SK-N-SH treated with all-trans-retinoic acid at 6 μM for 48 hours (cell line): ENCODE measurements around the gene KIF17.

ENCODE experiments used
- ATAC-seq: fragments of 200-7000 bp; cut with Tn5 transposase; 3 replicates; pipeline ENCODE4 v1.9.1; 2020; ENCODE audit warnings: mild to moderate bottlenecking, moderate library complexity
- ARNTL ChIP-seq: fragments of 450-650 bp; formaldehyde crosslinking; IDR thresholded peaks from 2 replicates; pipeline ENCODE4 v1.5.0; 2020; ENCODE audit warnings: low read depth, mild to moderate bottlenecking, moderate library complexity, borderline replicate concordance
- BACH2 ChIP-seq: fragments of 250-450 bp; sonication (Bioruptor Pico); IDR thresholded peaks from 2 replicates; pipeline ENCODE4 v1.9.0; 2021; ENCODE audit warnings: mild to moderate bottlenecking, borderline replicate concordance
- CSDC2 ChIP-seq: fragments of 250-450 bp; sonication (Bioruptor Pico); IDR thresholded peaks from 2 replicates; pipeline ENCODE4 v1.5.0; 2020; ENCODE audit warnings: mild to moderate bottlenecking, moderate library complexity
- CSRNP3 ChIP-seq: fragments of 250-450 bp; sonication (Bioruptor Pico); IDR thresholded peaks from 2 replicates; pipeline ENCODE4 v1.5.1; 2021; ENCODE audit warnings: mild to moderate bottlenecking, moderate library complexity
- ESRRG ChIP-seq: fragments of 250-450 bp; sonication (Bioruptor Pico); IDR thresholded peaks from 2 replicates; pipeline ENCODE4 v1.6.1; 2021; ENCODE audit warnings: mild to moderate bottlenecking
- GLIS3 ChIP-seq: fragments of 250-450 bp; sonication (Bioruptor Pico); IDR thresholded peaks from 2 replicates; pipeline ENCODE4 v1.5.0; 2020; ENCODE audit warnings: mild to moderate bottlenecking, moderate library complexity
- ISL1 ChIP-seq: fragments of 250-450 bp; sonication (Bioruptor Pico); IDR thresholded peaks from 2 replicates; pipeline ENCODE4 v2.1.2; 2022; ENCODE audit warnings: mild to moderate bottlenecking, moderate library complexity
- OSR1 ChIP-seq: fragments of 250-450 bp; sonication (Bioruptor Pico); IDR thresholded peaks from 2 replicates; pipeline ENCODE4 v1.8.0; 2022; ENCODE audit warnings: moderate library complexity, mild to moderate bottlenecking, inconsistent platforms
- PATZ1 ChIP-seq: fragments of 250-450 bp; sonication (Bioruptor Pico); IDR thresholded peaks from 2 replicates; pipeline ENCODE4 v1.8.0; 2020; ENCODE audit warnings: mild to moderate bottlenecking, moderate library complexity, borderline replicate concordance
- RARB ChIP-seq: fragments of 250-450 bp; sonication (Bioruptor Pico); IDR thresholded peaks from 2 replicates; pipeline ENCODE4 v1.8.0; 2021; ENCODE audit warnings: mild to moderate bottlenecking, moderate library complexity
- SNAI2 ChIP-seq: fragments of 250-450 bp; sonication (Bioruptor Pico); IDR thresholded peaks from 2 replicates; pipeline ENCODE4 v1.5.0; 2020; ENCODE audit warnings: mild to moderate bottlenecking, moderate library complexity
- TCF4 ChIP-seq: fragments of 250-450 bp; sonication (Bioruptor Pico); IDR thresholded peaks from 2 replicates; pipeline ENCODE4 v1.8.0; 2021; ENCODE audit warnings: mild to moderate bottlenecking, moderate library complexity, borderline replicate concordance
- TOX ChIP-seq: fragments of 250-450 bp; sonication (Bioruptor Pico); IDR thresholded peaks from 2 replicates; pipeline ENCODE4 v1.8.0; 2021; ENCODE audit warnings: mild to moderate bottlenecking, moderate library complexity, borderline replicate concordance
- TSHZ2 ChIP-seq: fragments of 250-450 bp; sonication (Bioruptor Pico); IDR thresholded peaks from 2 replicates; pipeline ENCODE4 v1.5.0; 2020; ENCODE audit warnings: mild to moderate bottlenecking, moderate library complexity
- ZC3H10 ChIP-seq: fragments of 250-450 bp; sonication (Bioruptor Pico); IDR thresholded peaks from 2 replicates; pipeline ENCODE4 v1.5.1; 2021; ENCODE audit warnings: mild to moderate bottlenecking, moderate library complexity
- ZFP3 ChIP-seq: fragments of 250-450 bp; sonication (Bioruptor Pico); IDR thresholded peaks from 2 replicates; pipeline ENCODE4 v1.5.0; 2020; ENCODE audit warnings: mild to moderate bottlenecking, moderate library complexity
- ZFP30 ChIP-seq: fragments of 450-650 bp; formaldehyde crosslinking; IDR thresholded peaks from 2 replicates; pipeline ENCODE4 v1.5.0; 2022; ENCODE audit warnings: mild to moderate bottlenecking, moderate library complexity
- ZNF565 ChIP-seq: fragments of 450-650 bp; formaldehyde crosslinking; conservative IDR thresholded peaks from 2 replicates; pipeline ENCODE4 v1.5.0; 2020; ENCODE audit warnings: low read depth, mild to moderate bottlenecking, moderate library complexity
- ZNF70 ChIP-seq: fragments of 450-650 bp; formaldehyde crosslinking; IDR thresholded peaks from 2 replicates; pipeline ENCODE4 v1.5.0; 2020; ENCODE audit warnings: mild to moderate bottlenecking, moderate library complexity
- ZNF8 ChIP-seq: fragments of 450-650 bp; formaldehyde crosslinking; IDR thresholded peaks from 2 replicates; pipeline ENCODE4 v1.5.0; 2020; ENCODE audit warnings: mild to moderate bottlenecking, moderate library complexity
- TF ChIP-seq, protein P1 (sequence below): fragments of 250-450 bp; sonication (Bioruptor Pico); IDR thresholded peaks from 2 replicates; pipeline ENCODE4 v1.8.0; 2021; ENCODE audit warnings: low read depth, mild to moderate bottlenecking, moderate library complexity, borderline replicate concordance
- TF ChIP-seq, protein P2 (sequence below): fragments of 250-450 bp; sonication (Bioruptor Pico); IDR thresholded peaks from 2 replicates; pipeline ENCODE4 v1.5.1; 2020; ENCODE audit warnings: low read depth, mild to moderate bottlenecking, moderate library complexity

KIF17 gene

GRCh38 chr1:20663969-20664715 lies 53.7 kb downstream of the KIF17 start:
- ATAC-seq = no peak
- no peak for TF ChIP-seq ARNTL (CRISPR knock-in tag)
- TF ChIP-seq CSDC2 (CRISPR knock-in tag) = no peak
- TF ChIP-seq ZC3H10 (CRISPR knock-in tag) = no peak
- TF ChIP-seq, protein P1, sequence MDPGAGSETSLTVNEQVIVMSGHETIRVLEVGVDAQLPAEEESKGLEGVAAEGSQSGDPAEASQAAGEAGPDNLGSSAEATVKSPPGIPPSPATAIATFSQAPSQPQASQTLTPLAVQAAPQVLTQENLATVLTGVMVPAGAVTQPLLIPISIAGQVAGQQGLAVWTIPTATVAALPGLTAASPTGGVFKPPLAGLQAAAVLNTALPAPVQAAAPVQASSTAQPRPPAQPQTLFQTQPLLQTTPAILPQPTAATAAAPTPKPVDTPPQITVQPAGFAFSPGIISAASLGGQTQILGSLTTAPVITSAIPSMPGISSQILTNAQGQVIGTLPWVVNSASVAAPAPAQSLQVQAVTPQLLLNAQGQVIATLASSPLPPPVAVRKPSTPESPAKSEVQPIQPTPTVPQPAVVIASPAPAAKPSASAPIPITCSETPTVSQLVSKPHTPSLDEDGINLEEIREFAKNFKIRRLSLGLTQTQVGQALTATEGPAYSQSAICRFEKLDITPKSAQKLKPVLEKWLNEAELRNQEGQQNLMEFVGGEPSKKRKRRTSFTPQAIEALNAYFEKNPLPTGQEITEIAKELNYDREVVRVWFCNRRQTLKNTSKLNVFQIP (CRISPR knock-in tag) = no peak
- TF ChIP-seq ZNF8 = no peak
- no peak for TF ChIP-seq ISL1
- TF ChIP-seq RARB (CRISPR knock-in tag) = no peak
- TF ChIP-seq ZNF565 (CRISPR knock-in tag) = no peak

- TF ChIP-seq ZNF70 (CRISPR knock-in tag) = no peak
- TF ChIP-seq, protein P2, sequence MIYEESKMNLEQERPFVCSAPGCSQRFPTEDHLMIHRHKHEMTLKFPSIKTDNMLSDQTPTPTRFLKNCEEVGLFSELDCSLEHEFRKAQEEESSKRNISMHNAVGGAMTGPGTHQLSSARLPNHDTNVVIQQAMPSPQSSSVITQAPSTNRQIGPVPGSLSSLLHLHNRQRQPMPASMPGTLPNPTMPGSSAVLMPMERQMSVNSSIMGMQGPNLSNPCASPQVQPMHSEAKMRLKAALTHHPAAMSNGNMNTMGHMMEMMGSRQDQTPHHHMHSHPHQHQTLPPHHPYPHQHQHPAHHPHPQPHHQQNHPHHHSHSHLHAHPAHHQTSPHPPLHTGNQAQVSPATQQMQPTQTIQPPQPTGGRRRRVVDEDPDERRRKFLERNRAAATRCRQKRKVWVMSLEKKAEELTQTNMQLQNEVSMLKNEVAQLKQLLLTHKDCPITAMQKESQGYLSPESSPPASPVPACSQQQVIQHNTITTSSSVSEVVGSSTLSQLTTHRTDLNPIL (CRISPR knock-in tag) = no peak
- TF ChIP-seq ESRRG (CRISPR knock-in tag) = no peak
- TF ChIP-seq, protein P1 (CRISPR knock-in tag) = no peak
- TF ChIP-seq ZNF8 = no peak
- no peak for TF ChIP-seq ISL1
- no peak for TF ChIP-seq GLIS3
- TF ChIP-seq ZNF565 (CRISPR knock-in tag) = no peak
- no peak for TF ChIP-seq PATZ1 (CRISPR knock-in tag)
- no peak for TF ChIP-seq TOX
- TF ChIP-seq TCF4 (CRISPR knock-in tag) = no peak
- TF ChIP-seq RARB (CRISPR knock-in tag) = no peak
- no peak for TF ChIP-seq CSDC2 (CRISPR knock-in tag)
- no peak for TF ChIP-seq BACH2 (CRISPR knock-in tag)
- no peak for TF ChIP-seq ARNTL (CRISPR knock-in tag)
- TF ChIP-seq ZFP3 (CRISPR knock-in tag) = no peak
- TF ChIP-seq TSHZ2 (CRISPR knock-in tag) = no peak
Observed at GRCh38 chr1:20663365-20663764, 54.4 kb downstream of the KIF17 start.

DNA sequence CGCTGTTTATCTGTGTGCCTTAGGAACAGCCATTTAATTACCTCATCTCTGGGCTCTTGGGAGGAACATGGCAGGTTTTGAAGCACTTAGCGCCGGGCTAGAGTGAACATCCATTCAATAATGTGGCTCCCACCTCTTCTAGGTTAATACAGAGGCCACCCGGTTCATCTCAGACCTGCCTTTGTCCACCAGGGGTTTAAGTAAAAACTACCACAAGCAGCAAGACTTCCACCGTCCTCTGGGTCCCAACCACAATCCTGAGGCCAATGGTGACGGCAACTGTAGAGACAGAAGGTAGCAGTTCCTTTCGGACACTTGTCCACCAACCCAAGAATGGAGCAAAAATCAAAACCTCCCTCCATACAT lies 55.7 kb downstream of the KIF17 start:
- no peak for ATAC-seq
- no peak for TF ChIP-seq ZFP30 (CRISPR knock-in tag)
- TF ChIP-seq CSRNP3 (CRISPR knock-in tag) = no peak
- no peak for TF ChIP-seq ZNF70 (CRISPR knock-in tag)
- TF ChIP-seq ZC3H10 (CRISPR knock-in tag) = no peak
- no peak for TF ChIP-seq SNAI2 (CRISPR knock-in tag)
- TF ChIP-seq RARB (CRISPR knock-in tag) = no peak
- no peak for TF ChIP-seq OSR1
- no peak for TF ChIP-seq TSHZ2 (CRISPR knock-in tag)
- no peak for TF ChIP-seq CSDC2 (CRISPR knock-in tag)
- TF ChIP-seq ZNF565 (CRISPR knock-in tag) = no peak

More at GRCh38 chr1:20663365-20663764, 54.4 kb downstream of the KIF17 start:
- ATAC-seq = no peak
